ENCODE results near the gene POMT1.

GRCh38 chr9:131494296-131494870, 8.3 kb upstream of the POMT1 start:
- no peak for TF ChIP-seq EZH2 (IDR thresholded peaks at IDR 0.05; ENCODE audit: borderline replicate concordance, low read depth, low read length, severe bottlenecking)
- TF ChIP-seq, protein P1, sequence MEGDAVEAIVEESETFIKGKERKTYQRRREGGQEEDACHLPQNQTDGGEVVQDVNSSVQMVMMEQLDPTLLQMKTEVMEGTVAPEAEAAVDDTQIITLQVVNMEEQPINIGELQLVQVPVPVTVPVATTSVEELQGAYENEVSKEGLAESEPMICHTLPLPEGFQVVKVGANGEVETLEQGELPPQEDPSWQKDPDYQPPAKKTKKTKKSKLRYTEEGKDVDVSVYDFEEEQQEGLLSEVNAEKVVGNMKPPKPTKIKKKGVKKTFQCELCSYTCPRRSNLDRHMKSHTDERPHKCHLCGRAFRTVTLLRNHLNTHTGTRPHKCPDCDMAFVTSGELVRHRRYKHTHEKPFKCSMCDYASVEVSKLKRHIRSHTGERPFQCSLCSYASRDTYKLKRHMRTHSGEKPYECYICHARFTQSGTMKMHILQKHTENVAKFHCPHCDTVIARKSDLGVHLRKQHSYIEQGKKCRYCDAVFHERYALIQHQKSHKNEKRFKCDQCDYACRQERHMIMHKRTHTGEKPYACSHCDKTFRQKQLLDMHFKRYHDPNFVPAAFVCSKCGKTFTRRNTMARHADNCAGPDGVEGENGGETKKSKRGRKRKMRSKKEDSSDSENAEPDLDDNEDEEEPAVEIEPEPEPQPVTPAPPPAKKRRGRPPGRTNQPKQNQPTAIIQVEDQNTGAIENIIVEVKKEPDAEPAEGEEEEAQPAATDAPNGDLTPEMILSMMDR (IDR thresholded peaks at IDR 0.05; ENCODE audit: borderline replicate concordance, extremely low read depth, low read length, poor library complexity, severe bottlenecking), result no peak
